ENCODE results near the gene KIF15. TPM values are rescaled to one million over a fixed set of nuclear protein-coding genes. Genes with fewer than 3 reads are reported as not detected.

Gene KIF15
- total RNA-seq, 1 donor, result 1.1 TPM

DNA sequence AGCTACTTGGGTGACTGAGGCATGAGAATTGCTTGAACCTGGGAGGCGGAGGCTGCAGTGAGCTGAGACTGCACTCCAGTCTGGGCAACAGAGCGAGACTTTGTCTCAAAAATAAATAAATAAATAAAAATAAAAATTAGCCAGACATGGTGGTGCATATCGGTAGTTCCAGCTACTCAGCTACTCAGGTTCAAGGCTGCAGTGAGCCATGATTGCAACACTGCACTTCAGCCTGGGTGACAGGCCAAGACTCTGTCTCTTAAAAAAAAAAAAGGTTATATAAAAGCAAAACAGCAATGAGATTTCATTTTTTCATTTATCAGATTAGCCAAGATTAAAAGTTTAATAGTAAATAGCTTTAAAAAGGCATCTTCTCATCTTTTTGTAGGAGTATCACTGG is 115.7 kb downstream of the KIF15 start:
- DNase-seq (ENCODE audit: low read depth in 2 of 3, low spot score in 2 of 3), result no peak

DNA sequence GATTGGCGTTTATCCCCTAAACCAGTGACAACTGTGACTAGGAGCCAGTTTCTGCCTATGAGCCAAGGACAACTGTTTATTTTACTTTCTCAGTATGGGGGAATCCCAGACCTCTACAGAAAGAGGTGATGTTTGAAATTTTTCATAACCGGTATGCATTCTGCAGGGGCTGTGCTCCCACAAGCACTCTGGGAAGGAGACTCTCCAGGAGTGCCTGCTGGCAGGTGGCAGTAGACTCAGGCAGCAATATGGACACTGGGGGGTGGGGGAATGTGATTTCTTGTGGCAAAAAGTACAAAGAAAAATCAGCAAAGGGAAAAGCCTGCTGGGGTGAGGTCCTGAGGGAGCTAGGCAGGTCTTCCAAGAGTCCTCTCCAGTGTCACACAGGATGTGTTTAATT is 118.7 kb downstream of the KIF15 start:
- DNase-seq (ENCODE audit: low read depth in 2 of 3, low spot score in 2 of 3), result no peak

DNA sequence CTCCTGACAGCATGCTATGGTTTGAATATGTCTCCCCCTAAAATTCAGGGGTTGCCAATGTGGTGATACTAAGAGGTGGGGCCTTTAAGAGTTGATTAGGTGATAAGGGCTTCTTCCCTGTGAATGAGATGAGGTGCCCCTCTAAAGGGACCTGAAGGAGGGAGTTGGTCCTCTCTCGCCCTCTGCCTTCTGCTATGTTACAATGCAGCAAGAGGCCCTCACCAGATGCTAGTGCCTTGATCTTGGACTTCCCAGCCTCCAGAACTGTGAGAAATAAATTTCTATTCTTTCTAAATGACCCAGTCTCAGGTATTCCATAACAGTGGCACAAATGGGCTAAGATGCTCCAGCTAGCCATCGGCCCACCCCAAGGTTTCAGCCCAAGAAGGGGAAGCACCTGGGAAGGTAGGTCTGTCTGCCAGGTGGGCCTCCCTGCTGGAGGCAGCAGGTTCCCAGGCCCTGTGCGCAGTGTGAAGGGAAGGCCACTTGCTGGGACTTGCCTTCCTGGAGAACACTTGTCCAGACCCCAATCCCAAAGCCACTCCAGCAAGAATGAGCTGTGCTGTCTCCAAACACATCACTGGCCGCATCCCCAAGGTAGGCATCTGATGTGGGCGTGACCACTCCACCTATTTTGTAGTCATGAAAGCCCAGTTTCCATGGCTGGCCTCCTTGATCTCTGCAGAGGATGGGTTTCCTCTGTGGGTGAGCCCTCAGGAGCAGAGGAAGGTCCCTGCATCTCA is 121.8 kb downstream of the KIF15 start:
- no peak for DNase-seq (ENCODE audit: low read depth in 2 of 3, low spot score in 2 of 3)

DNA sequence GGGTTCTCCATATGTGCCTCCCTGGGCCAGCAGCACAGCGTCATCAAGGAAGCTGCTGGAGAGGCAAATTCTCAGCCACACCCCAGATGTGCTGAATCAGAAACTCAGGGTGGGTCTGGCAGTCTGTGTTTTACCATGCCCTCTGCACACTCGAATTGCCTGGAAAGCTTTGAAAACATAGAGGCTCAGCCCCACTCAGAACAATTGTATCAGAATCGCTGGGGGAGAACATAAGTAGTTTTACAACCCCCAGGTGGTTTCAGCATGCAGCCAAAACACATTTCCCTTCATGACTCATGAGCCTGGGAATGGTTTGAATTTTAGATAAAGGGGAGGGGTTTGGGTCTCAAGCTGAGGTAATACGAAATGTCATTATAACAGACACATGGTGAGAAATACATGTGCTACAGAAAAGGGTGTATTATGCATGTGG is 122.4 kb downstream of the KIF15 start:
- no peak for DNase-seq (ENCODE audit: low read depth in 2 of 3, low spot score in 2 of 3)

DNA sequence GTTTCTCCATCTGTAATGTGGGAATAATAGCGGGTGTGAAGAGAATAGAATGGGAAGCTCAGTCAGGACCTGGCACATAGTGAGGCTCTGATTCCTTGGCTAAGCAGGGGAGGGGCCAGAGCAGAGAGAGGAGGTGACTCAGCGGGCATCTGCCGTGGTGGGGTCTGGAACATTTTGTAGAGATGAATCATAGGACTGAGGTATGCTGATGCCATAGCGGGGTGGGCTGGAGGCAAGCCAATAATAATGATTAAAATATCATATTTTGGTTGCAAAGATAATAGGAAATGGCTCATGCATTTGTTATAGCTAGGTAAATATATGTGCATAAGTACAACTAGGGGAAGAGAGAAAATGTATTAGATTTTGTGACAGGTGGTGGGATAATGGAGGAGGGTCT is 124.0 kb downstream of the KIF15 start:
- no peak for DNase-seq (ENCODE audit: low read depth in 2 of 3, low spot score in 2 of 3)

DNA sequence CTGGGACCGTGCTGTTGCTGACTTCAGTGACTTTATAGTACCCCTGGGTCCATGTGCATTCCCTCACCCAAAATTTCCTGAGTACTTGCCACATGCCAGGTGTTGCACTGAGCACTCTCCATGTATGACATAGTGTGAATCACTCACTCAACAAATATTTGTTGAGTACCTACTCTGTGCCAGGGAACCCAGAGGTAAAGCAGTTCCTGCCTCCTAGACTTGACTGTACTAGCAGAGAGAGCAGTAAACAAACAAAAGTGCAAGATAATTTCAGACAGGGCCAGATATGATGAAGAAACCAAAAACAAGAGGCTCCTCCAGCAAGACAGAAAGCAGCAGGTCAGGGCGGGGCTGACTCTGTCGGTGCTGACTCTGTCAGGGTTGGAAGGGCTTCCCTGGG is 125.0 kb downstream of the KIF15 start:
- DNase-seq (ENCODE audit: low read depth in 2 of 3, low spot score in 2 of 3), result no peak

DNA sequence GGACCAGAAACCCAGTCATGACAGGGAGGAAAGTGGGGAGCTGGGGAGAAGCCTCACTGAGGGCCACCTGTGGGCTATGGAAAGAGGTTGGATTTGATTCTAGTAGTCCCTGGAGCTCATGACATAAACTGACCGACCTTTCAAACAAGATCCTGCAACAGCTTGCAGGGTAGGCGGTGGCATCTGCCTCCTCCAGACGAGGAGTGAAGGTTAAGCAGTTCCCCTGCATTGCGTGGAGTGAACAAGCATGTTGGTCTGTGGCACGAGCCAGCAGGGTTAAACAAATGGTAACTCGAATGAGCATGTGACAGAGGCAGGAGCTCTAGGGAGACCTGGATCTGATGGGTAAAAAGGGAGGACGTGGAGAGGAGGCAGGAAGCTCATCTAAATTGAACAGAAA is 125.5 kb downstream of the KIF15 start:
- DNase-seq (ENCODE audit: low read depth in 2 of 3, low spot score in 2 of 3), result no peak

DNA sequence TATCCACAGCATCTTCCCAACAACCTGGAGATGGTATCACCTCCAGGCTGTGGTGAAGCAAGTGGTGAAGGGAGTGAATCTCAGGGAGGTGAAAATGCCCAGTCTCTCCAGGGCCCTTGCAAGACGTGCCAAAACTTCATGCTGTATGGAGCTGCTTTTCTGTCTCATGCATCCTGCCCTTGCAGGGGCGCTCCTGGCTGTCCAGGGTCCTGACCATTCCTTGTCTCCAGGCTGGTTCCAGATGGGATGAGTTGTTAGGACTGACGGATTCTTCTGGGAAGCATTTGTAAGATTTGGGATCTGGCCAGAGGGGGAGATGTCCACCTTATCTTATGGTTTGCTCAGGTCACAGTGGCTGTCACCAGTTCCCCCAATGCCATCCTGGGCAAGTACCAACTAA is 128.7 kb downstream of the KIF15 start:
- DNase-seq (ENCODE audit: low read depth in 2 of 3, low spot score in 2 of 3), result no peak

DNA sequence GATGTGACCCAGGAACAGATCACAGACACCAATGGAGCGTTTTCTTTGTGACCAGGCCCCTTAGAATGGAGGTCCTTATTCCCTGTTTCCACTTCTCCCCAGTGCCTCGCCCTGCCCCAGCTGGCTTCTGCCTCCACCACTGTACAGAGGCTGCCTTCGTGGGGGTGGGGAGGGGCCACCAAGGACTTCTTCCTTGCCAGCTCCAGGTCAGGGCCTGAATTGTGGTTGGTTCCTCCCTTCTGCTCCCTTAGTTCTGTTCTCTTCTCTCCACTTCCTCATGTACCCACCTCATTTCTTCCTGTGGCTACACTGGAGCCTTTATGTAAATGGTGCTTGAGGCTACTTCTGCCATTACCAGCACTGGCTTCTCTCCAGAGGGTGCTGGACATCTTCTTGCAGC is 129.3 kb downstream of the KIF15 start:
- no peak for DNase-seq (ENCODE audit: low read depth in 2 of 3, low spot score in 2 of 3)

DNA sequence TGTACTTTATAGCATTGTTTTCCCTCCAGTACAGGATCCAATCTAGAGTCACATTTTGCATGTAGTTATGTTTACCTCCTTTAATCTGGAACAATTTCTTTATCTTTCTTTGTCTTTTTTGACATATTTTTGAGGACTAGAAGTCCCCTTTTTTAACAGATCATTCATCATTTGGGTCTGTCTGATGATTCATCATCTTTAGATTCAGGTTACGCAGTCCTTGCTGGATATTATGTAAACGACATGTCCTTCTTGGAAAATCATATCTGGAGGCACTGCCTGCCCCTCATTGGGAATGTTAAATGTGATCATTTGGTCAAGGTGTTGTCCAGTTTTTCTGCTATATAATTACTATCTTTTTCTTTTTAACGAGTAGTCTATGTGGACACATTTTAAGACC is 131.1 kb downstream of the KIF15 start:
- DNase-seq (ENCODE audit: low read depth in 2 of 3, low spot score in 2 of 3), result no peak

DNA sequence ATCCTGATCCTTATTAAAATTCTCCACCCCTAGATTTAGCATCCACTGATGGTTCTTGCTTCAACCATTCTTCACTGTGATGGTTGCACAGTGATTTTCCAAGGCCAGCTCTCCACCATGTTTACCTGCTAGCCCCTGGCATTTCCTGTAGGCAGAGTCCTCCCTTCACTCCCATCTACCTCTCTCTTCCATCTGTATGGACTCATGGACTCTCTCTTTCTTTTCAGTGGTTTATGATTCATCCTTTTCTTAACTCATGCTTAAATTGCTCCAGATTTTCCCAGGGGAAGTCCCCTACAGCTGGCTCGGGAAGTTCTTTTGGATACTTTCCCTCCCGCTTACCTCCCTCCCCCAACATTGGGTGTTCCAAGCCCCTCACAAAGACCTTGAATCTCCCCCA is 131.5 kb downstream of the KIF15 start:
- DNase-seq (ENCODE audit: low read depth in 2 of 3, low spot score in 2 of 3), result no peak

DNA sequence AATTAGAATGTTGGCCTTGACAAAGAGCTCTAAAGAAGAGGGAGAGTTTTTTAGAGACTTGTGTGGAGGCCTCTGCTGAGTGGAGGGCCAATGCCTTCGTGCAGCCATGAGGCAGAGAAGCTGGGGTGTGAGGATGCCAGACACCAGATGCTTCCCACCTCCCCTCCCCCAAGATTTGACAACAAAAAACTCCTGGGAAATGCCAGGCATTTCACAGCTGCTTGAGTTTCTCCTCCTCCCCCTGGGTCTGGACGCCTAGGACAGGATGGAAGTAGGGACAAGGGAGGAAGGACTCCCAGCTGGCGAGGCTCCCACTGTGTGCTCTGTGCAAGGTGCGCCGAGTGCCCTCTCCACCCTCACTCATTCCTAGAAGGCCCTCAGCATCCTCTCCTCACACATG is 132.9 kb downstream of the KIF15 start:
- DNase-seq (ENCODE audit: low read depth in 2 of 3, low spot score in 2 of 3), result no peak

DNA sequence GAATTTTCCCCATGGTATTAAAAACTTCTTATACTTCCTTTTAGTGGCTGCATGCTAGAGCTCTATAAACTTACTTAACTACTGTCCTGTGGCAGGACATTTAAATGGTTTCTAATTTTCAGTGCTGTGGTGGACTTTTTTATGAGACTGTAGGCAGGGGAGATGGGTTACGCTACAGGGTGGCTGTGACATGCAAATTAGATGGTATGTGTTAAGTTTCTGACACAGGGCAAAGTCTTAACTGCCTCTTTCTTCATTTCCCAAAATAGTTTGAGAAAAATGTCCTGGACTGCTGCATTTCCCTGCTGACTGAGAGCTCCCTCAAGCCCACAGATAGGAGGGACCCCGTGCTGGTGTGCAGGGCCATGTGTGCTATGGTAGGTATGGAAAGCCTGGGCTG is 134.8 kb downstream of the KIF15 start:
- no peak for DNase-seq (ENCODE audit: low read depth in 2 of 3, low spot score in 2 of 3)

DNA sequence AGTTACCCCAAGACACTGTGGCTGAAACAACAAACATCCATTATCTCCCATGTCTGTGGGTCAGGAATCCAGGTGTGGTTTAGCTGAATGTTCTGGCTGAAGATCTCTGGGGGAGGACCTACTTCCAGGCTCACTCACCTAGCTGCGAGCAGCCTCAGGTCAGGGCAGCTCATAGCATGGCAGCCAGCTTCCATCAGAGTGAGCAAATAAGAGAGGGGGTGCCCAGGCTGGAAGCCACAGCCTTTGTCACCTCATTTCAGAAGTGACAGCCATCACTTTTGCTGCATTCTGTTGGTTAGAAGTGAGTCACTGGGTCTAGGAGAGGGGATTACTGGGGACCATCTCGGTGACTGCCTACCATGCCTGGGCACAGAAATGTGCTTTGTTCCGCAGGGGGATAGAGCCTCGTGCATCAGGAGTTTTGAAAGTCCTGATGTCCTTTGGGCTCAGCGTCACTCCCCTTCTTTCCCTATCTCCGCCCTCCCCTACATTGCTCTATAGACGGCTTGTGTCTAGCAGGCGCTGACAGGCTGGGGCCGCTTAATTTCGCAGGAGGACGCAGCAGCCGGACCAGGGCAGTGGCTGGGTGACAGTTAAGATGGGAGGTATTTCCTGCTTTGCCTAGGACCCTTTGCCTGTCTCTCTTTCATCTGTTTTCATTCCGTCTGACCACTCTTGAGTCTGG is 138.2 kb downstream of the KIF15 start:
- no peak for DNase-seq (ENCODE audit: low read depth in 2 of 3, low spot score in 2 of 3)

DNA sequence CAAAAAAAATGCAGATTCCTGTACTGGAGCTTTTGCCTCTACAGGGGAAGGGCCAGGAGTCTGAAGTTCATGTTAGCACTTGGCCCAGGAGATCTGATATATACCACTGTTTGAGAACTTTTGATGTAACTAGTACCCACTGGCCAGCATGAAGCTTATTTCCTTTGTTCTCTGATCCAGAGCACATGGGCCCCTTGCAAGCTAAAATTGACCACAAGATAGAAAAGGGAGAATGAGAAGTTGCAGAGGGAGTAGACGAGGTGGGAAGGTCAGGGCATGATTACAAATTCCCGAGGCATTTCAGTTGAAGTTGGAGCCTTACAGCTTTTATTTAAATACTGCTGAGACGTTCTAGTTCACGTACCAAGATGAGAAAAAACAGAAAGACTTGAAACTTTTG is 141.0 kb downstream of the KIF15 start:
- no peak for DNase-seq (ENCODE audit: low read depth in 2 of 3, low spot score in 2 of 3)

Other genes with a start within 250 kb of the KIF15 start
- 15.6 TPM for gene ZKSCAN7, start 206.6 kb upstream of the KIF15 start, total RNA-seq
- gene ZNF660, start 176.8 kb upstream of the KIF15 start, total RNA-seq, result 4.8 TPM
- gene ZNF197, start 136.8 kb upstream of the KIF15 start, total RNA-seq, result 10.8 TPM
- 4.8 TPM for gene ZNF35, start 113.1 kb upstream of the KIF15 start, total RNA-seq
- 1.3 TPM for gene ZNF502, start 49.1 kb upstream of the KIF15 start, total RNA-seq
- gene ZNF501, start 32.2 kb upstream of the KIF15 start, total RNA-seq, result 3.5 TPM
- 16.2 TPM for gene KIAA1143, start 175 bp upstream of the KIF15 start, total RNA-seq
- 27.5 TPM for gene TMEM42, start 100.1 kb downstream of the KIF15 start, total RNA-seq
- gene TGM4, start 112.8 kb downstream of the KIF15 start, total RNA-seq, result not detected
- 71.1 TPM for gene ZDHHC3, start 214.4 kb downstream of the KIF15 start, total RNA-seq
- gene EXOSC7, start 214.4 kb downstream of the KIF15 start, total RNA-seq, result 24.2 TPM

Data from hematopoietic multipotent progenitor cell (in vitro differentiated cells).